H1 (cell line): Measurements from ENCODE around the gene LRRC74A. TPM values are rescaled to one million over a fixed set of nuclear protein-coding genes. Genes with fewer than 3 reads are reported as not detected.
A peak's percentile ranks its signal among the peaks of the same experiment; 100 is the strongest.

ENCODE experiments used
- CTCF ChIA-PET: fragments of 300-600 bp; sonication (Branson Sonifier 250); formaldehyde crosslinking; loops from one replicate; lab custom pipeline; 2021; ENCODE audit not compliant: partially characterized antibody; lab: Charles Lee
- POLR2A ChIA-PET: fragments of 300-600 bp; sonication (Branson Sonifier 250); formaldehyde crosslinking; loops from one replicate; lab custom pipeline; 2021; ENCODE audit warnings: inconsistent platforms; ENCODE audit not compliant: partially characterized antibody; lab: Charles Lee
- DNase-seq, 2 experiments: peaks; one replicate each; pipeline versions ENCODE4 v3.0.0 to v3.0.0-alpha.2; 2010 to 2022; ENCODE audit warnings: low spot score in 2 of 2, low read depth in 1 of 2, mixed read lengths in 1 of 2
- FAIRE-seq: peaks from 2 replicates; lab custom pipeline; 2011; peaks lifted over from hg19 to GRCh38; lab: Jason Lieb, UNC
- H2AFZ ChIP-seq: 2 replicates; pipeline ENCODE4 v1.8.1; 2012; ENCODE audit warnings: low read length, inconsistent platforms
- H2AK5ac ChIP-seq: 2 replicates; pipeline ENCODE4 v1.6.1; 2013; ENCODE audit warnings: low read depth, low read length
- H2BK120ac ChIP-seq: replicated peaks from 2 replicates; pipeline ENCODE3; 2013; ENCODE audit warnings: low read depth, low read length, inconsistent platforms
- H2BK12ac ChIP-seq: 2 replicates; pipeline ENCODE4 v1.6.1; 2013; ENCODE audit warnings: low read depth, low read length
- H2BK15ac ChIP-seq: 2 replicates; pipeline ENCODE4 v1.6.1; 2013; ENCODE audit warnings: low read length
- H2BK20ac ChIP-seq: 2 replicates; pipeline ENCODE4 v1.6.1; 2013; ENCODE audit warnings: low read length
- H2BK5ac ChIP-seq: 2 replicates; pipeline ENCODE4 v1.6.1; 2013; ENCODE audit warnings: low read depth, low read length
- H3K14ac ChIP-seq: 2 replicates; pipeline ENCODE4 v1.6.1; 2013; ENCODE audit warnings: inconsistent platforms; ENCODE audit not compliant: insufficient read length
- H3K18ac ChIP-seq: 2 replicates; pipeline ENCODE4 v1.6.1; 2013; ENCODE audit warnings: low read length; ENCODE audit errors: extremely low read depth
- H3K23ac ChIP-seq: 2 replicates; pipeline ENCODE4 v1.6.1; 2013; ENCODE audit warnings: inconsistent platforms; ENCODE audit not compliant: insufficient read length
- H3K23me2 ChIP-seq: 2 replicates; pipeline ENCODE4 v1.6.1; 2013; ENCODE audit warnings: low read depth, low read length
- H3K27ac ChIP-seq: 2 replicates; pipeline ENCODE4 v1.6.1; 2011; ENCODE audit warnings: low read depth, low read length, inconsistent platforms
- H3K27me3 ChIP-seq, 4 experiments: replicated peaks in 1 of 4; 1 replicate in 1 of 4; 2 replicates in 3 of 4; pipeline versions ENCODE4 v1.6.1 to v1.8.1; 2011 to 2013; ENCODE audit warnings: low read length in 3 of 4, mild to moderate bottlenecking in 3 of 4, inconsistent platforms in 2 of 4, mixed read lengths in 2 of 4, moderate library complexity in 1 of 4; ENCODE audit not compliant: control insufficient read depth in 3 of 4, insufficient read depth in 3 of 4; ENCODE audit errors: extremely low read depth in 1 of 4
- H3K36me3 ChIP-seq, 4 experiments: 2 replicates each; pipeline versions ENCODE4 v1.6.1 to v1.8.1; 2011 to 2013; ENCODE audit warnings: mild to moderate bottlenecking in 4 of 4, low read length in 3 of 4, moderate library complexity in 2 of 4, control low read depth in 1 of 4, inconsistent platforms in 1 of 4; ENCODE audit not compliant: insufficient read depth in 4 of 4, control insufficient read depth in 2 of 4
- H3K4ac ChIP-seq: replicated peaks from 2 replicates; pipeline ENCODE3; 2013; ENCODE audit warnings: low read length, low read depth, mixed read lengths, inconsistent platforms; ENCODE audit not compliant: insufficient read length
- H3K4me1 ChIP-seq, 4 experiments: replicated peaks in 1 of 4; 1 replicate in 1 of 4; 2 replicates in 3 of 4; pipeline versions ENCODE4 v1.6.1 to v1.8.1; 2011 to 2013; ENCODE audit warnings: low read length in 3 of 4, inconsistent platforms in 2 of 4, mixed read lengths in 1 of 4; ENCODE audit not compliant: insufficient read depth in 4 of 4, control insufficient read depth in 3 of 4
- H3K4me2 ChIP-seq, 2 experiments: 2 replicates each; pipeline versions ENCODE4 v1.6.1 to v1.8.1; 2011 to 2013; ENCODE audit warnings: low read depth in 2 of 2, low read length in 2 of 2, control low read depth in 1 of 2, inconsistent platforms in 1 of 2, mild to moderate bottlenecking in 1 of 2; ENCODE audit not compliant: insufficient read depth in 1 of 2
- H3K4me3 ChIP-seq, 4 experiments: fragments of 200-600, 300-600 bp in 1 of 4; sonication (generic), shearing (Covaris generic), sonication (Bioruptor Twin) in 1 of 4; 2 replicates each; pipeline versions ENCODE4 v1.5.1 to v1.8.1; 2011 to 2016; ENCODE audit warnings: low read length in 4 of 4, low read depth in 3 of 4, control low read depth in 2 of 4, inconsistent platforms in 2 of 4, mild to moderate bottlenecking in 2 of 4, mixed read lengths in 1 of 4, moderate library complexity in 1 of 4; ENCODE audit not compliant: insufficient read depth in 2 of 4; ENCODE audit errors: extremely low read depth in 1 of 4
- H3K56ac ChIP-seq: replicated peaks from 2 replicates; pipeline ENCODE3; 2013; ENCODE audit warnings: low read depth, mild to moderate bottlenecking, mixed read lengths, low read length, inconsistent platforms; ENCODE audit not compliant: insufficient read length
- H3K79me1 ChIP-seq: 2 replicates; pipeline ENCODE4 v1.6.1; 2013; ENCODE audit warnings: low read depth, low read length, control low read depth
- H3K79me2 ChIP-seq, 2 experiments: 2 replicates each; pipeline versions ENCODE4 v1.6.1 to v1.8.1; 2012 to 2013; ENCODE audit warnings: low read length in 2 of 2, mild to moderate bottlenecking in 2 of 2, inconsistent platforms in 1 of 2; ENCODE audit not compliant: insufficient read depth in 2 of 2, control insufficient read depth in 1 of 2
- H3K9ac ChIP-seq, 4 experiments: replicated peaks in 1 of 4; 1 replicate in 1 of 4; 2 replicates in 3 of 4; pipeline versions ENCODE4 v1.6.1 to v1.8.1; 2011 to 2013; ENCODE audit warnings: low read depth in 3 of 4, low read length in 3 of 4, control low read depth in 2 of 4, mild to moderate bottlenecking in 2 of 4, moderate library complexity in 2 of 4, inconsistent platforms in 1 of 4; ENCODE audit errors: extremely low read depth in 1 of 4
- H3K9me3 ChIP-seq, 2 experiments: 2 replicates each; pipeline versions ENCODE4 v1.6.1 to v1.8.1; 2012 to 2013; ENCODE audit warnings: mild to moderate bottlenecking in 2 of 2, moderate library complexity in 2 of 2, control low read depth in 1 of 2, inconsistent platforms in 1 of 2, low read depth in 1 of 2, low read length in 1 of 2, mixed read lengths in 1 of 2; ENCODE audit not compliant: insufficient read depth in 2 of 2
- H4K20me1 ChIP-seq, 2 experiments: replicated peaks in 1 of 2; 2 replicates each; pipeline versions ENCODE3 to v1.8.1; 2011 to 2013; ENCODE audit warnings: inconsistent platforms in 2 of 2, low read length in 2 of 2, mild to moderate bottlenecking in 1 of 2; ENCODE audit not compliant: insufficient read depth in 2 of 2, control insufficient read depth in 1 of 2
- H4K5ac ChIP-seq: 2 replicates; pipeline ENCODE4 v1.6.1; 2013; ENCODE audit warnings: low read length, low read depth, mixed read lengths, inconsistent platforms; ENCODE audit not compliant: insufficient read length
- H4K8ac ChIP-seq: 2 replicates; pipeline ENCODE4 v1.8.0; 2013; ENCODE audit warnings: mild to moderate bottlenecking, moderate library complexity, low read length, inconsistent platforms; ENCODE audit not compliant: insufficient read depth; ENCODE audit errors: extremely low read depth
- H4K91ac ChIP-seq: replicated peaks from 2 replicates; pipeline ENCODE3; 2013; ENCODE audit warnings: low read length, mixed read lengths, inconsistent platforms; ENCODE audit not compliant: insufficient read length
- EP300 ChIP-seq, 2 experiments: IDR thresholded peaks; 1 replicate in 1 of 2; 2 replicates in 1 of 2; pipeline ENCODE4 v1.6.1; 2011 to 2012; ENCODE audit warnings: low read depth in 2 of 2, low read length in 2 of 2, mild to moderate bottlenecking in 2 of 2, borderline replicate concordance in 1 of 2, inconsistent platforms in 1 of 2, moderate library complexity in 1 of 2
- KDM5A ChIP-seq: fragments of 200-600 bp; IDR thresholded peaks from 2 replicates; pipeline ENCODE4 v1.7.1; 2012; ENCODE audit warnings: mild to moderate bottlenecking, low read length, inconsistent platforms, mixed read lengths
- SAP30 ChIP-seq: fragments of 300-600 bp; sonication (generic); IDR thresholded peaks from 2 replicates; pipeline ENCODE4 v1.7.1; 2012; ENCODE audit warnings: low read length, moderate library complexity, mild to moderate bottlenecking, inconsistent platforms; ENCODE audit not compliant: insufficient read depth, insufficient replicate concordance
- SP2 ChIP-seq: IDR thresholded peaks from 2 replicates; pipeline ENCODE4 v1.6.1; 2012; ENCODE audit warnings: mild to moderate bottlenecking, low read length, inconsistent platforms
- TCF12 ChIP-seq: IDR thresholded peaks from 2 replicates; pipeline ENCODE4 v1.6.1; 2011; ENCODE audit warnings: low read depth, mild to moderate bottlenecking, low read length
- TEAD4 ChIP-seq: IDR thresholded peaks from 2 replicates; pipeline ENCODE4 v1.6.1; 2012; ENCODE audit warnings: low read depth, low read length, inconsistent platforms, mixed read lengths
- YY1 ChIP-seq: IDR thresholded peaks from 2 replicates; pipeline ENCODE4 v1.6.1; 2011; ENCODE audit warnings: low read depth, mild to moderate bottlenecking, low read length
- WGBS, 2 experiments: shearing (Covaris generic) in 1 of 2; methylation state at CpG; one replicate each; pipeline versions ENCODE4 v1.1.6 to v1.1.7; 2013 to 2015; ENCODE audit warnings: low lambda C conversion rate in 2 of 2, mixed read lengths in 2 of 2, inconsistent platforms in 1 of 2, low coverage in 1 of 2, missing lambda C conversion rate in 1 of 2; ENCODE audit not compliant: insufficient replicate concordance in 2 of 2, insufficient coverage in 1 of 2, insufficient read length in 1 of 2; ENCODE audit errors: extremely low coverage in 1 of 2, missing lambda C conversion rate in 1 of 2; 5-methylcytosine and 5-hydroxymethylcytosine counted together
- polyA plus RNA-seq, 7 experiments: library from polyadenylated mRNA; depleted of rRNA in 3 of 7; stranded (reverse) in 5 of 7; unstranded in 2 of 7; fragments of >200 nt in 5 of 7; fragments of 200-250 nt in 2 of 7; gene quantifications; 1 replicate in 5 of 7; 2 replicates in 1 of 7; 4 replicates in 1 of 7; pipeline versions ENCODE4 v1.2.1 to v1.2.3, GENCODE V29; 2011 to 2013; ENCODE audit warnings: missing spikeins in 2 of 7, mixed read lengths in 2 of 7
- total RNA-seq: library from RNA; stranded (reverse); fragmentation: NEBNext Ultra II Directional; extraction: Animal tissue kit (Norgen Biotek cat#: 25700); gene quantifications from 2 replicates; pipeline ENCODE4 v1.2.1, GENCODE V29; 2021
- TF ChIP-seq, protein P1 (sequence below): IDR thresholded peaks from 2 replicates; pipeline ENCODE4 v1.6.1; 2011; ENCODE audit warnings: low read depth, mild to moderate bottlenecking, low read length; ENCODE audit not compliant: insufficient read depth
- TF ChIP-seq, protein P2 (sequence below): IDR thresholded peaks from 2 replicates; pipeline ENCODE4 v1.6.1; 2012; ENCODE audit warnings: low read length, inconsistent platforms
- TF ChIP-seq, protein P3 (sequence below): IDR thresholded peaks from 2 replicates; pipeline ENCODE4 v1.6.1; 2012; ENCODE audit warnings: inconsistent platforms

The LRRC74A gene
- total and polyA plus RNA-seq, 2 of the 8 experiments (the other 6 are each of a cell fraction or from before 2014, with no cell fraction given), result not detected

DNA sequence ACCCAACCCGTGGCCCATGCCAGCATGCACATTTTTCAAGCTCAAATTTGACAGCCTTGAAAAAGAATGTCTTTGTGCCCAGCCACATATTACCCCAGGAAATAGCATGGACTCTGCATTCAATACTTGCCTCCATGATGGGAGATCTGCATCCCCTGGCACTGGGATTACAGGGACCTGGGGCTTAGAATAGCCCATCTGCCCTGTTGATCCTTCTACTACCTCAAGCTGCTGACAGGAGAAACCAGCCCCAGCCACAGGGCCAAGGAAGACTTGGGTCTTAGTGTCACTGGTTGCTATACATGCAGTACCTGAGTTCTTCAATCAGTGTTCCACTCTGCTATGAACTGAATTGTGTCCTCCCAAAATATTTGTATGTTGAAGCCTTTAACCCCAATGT, 85.3 kb downstream of the LRRC74A start:
- Histone ChIP-seq H3K79me1 (no peaks in the 10 kb centered on the region), H3K27me3 (no peaks in the 10 kb centered on the region), H3K23ac (no peak overlapping the region), H3K4ac (no peak overlapping the region), H3K36me3 (no peaks in the 10 kb centered on the region), H2AK5ac (no peak overlapping the region), H4K8ac (no peak overlapping the region), H2BK120ac (no peak overlapping the region), H3K4me2 (no peak overlapping the region), H3K14ac (no peak overlapping the region), H3K4me3 (no peak overlapping the region), H3K27ac (no peak overlapping the region), H4K5ac (no peak overlapping the region), H3K9me3 (no peaks in the 10 kb centered on the region), H2AFZ (no peak overlapping the region), H2BK15ac (no peak overlapping the region), H4K20me1 (no peaks in the 10 kb centered on the region), H3K9ac (no peak overlapping the region), H2BK5ac (no peak overlapping the region), H3K23me2 (peaks cover 2% of the 10 kb centered on the region; the same call in 1 of the 2 replicates)
- DNase-seq, result no peak
- CTCF ChIA-PET, result interaction anchor here (0.8 to 24.1 kb wide), 18 partner anchors 9 to 298 kb away, joined by 3 to 424 read pairs (median 82); no protein-coding TSS in a partner anchor
- WGBS, 2 experiments, result 93% methylated on average over 1 of the region's 1 CpG; no CpG with 5 or more reads in 1 of the 2 experiments
- POLR2A ChIA-PET, result interaction anchor here (1.5 kb wide), 1 partner anchor 111 kb away, joined by 3 read pairs; no protein-coding TSS in a partner anchor
- TF ChIP-seq SP2, result no peak
- TF ChIP-seq KDM5A, result no peak
- TF ChIP-seq, protein P1, sequence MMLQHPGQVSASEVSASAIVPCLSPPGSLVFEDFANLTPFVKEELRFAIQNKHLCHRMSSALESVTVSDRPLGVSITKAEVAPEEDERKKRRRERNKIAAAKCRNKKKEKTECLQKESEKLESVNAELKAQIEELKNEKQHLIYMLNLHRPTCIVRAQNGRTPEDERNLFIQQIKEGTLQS, result no peak
- TF ChIP-seq, protein P2, sequence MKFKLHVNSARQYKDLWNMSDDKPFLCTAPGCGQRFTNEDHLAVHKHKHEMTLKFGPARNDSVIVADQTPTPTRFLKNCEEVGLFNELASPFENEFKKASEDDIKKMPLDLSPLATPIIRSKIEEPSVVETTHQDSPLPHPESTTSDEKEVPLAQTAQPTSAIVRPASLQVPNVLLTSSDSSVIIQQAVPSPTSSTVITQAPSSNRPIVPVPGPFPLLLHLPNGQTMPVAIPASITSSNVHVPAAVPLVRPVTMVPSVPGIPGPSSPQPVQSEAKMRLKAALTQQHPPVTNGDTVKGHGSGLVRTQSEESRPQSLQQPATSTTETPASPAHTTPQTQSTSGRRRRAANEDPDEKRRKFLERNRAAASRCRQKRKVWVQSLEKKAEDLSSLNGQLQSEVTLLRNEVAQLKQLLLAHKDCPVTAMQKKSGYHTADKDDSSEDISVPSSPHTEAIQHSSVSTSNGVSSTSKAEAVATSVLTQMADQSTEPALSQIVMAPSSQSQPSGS, result no peak
- TF ChIP-seq SAP30, result no peak
- TF ChIP-seq YY1, result no peak
- no peak for TF ChIP-seq TCF12
- TF ChIP-seq, protein P3, sequence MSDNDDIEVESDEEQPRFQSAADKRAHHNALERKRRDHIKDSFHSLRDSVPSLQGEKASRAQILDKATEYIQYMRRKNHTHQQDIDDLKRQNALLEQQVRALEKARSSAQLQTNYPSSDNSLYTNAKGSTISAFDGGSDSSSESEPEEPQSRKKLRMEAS, result no peak
- no peak for TF ChIP-seq EP300 (IDR thresholded peaks at IDR 0.05; ENCODE audit: borderline replicate concordance in 1 of 2, low read depth in 2 of 2, low read length in 2 of 2)
- TF ChIP-seq TEAD4, result no peak
- TF ChIP-seq, all 59 proteins: peak for 0
- Histone ChIP-seq H3K56ac (no peak overlapping the region), H2BK20ac (0 out of 2 replicates have a peak overlapping the region, but pooled peaks have one; percentile 18), H3K4me1 (peaks cover 0 to 3% (median 1%) of the 10 kb centered on the region in 4 experiments; a peak in 2 of 7 replicates), H2BK12ac (no peak overlapping the region), H3K79me2 (no peaks in the 10 kb centered on the region), H4K91ac (no peak overlapping the region), H3K18ac (no peak overlapping the region)
- no peak for FAIRE-seq
